ENCODE data around the gene PMEPA1.

DNA sequence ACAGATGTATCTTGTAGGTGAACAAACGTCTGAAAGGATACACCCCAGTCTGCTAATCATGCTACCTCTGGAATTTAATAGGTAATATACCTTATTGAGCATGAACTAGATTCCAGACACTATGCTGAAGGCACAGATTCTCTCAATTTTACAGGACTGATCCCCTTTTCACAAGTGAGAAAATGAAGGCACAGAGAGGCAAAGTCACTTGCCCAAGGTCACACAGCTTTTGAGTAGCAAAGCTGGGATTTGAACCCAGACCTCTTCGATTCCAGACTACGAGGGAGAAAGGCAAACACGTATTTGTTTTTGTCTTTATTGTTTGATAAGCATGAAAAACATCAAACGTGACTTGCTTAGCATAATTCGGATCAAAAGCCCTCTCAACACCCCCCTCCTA is 34.4 kb upstream of the PMEPA1 start:
- TF ChIP-seq CTCF (IDR thresholded peaks at IDR 0.05) (no peak), POLR2AphosphoS5 (IDR thresholded peaks at IDR 0.05; ENCODE audit: low read depth, low read length) (no peak)
